ENCODE measurements around the gene KIF26B.
A peak's percentile ranks its signal among the peaks of the same experiment; 100 is the strongest.

The KIF26B gene

DNA sequence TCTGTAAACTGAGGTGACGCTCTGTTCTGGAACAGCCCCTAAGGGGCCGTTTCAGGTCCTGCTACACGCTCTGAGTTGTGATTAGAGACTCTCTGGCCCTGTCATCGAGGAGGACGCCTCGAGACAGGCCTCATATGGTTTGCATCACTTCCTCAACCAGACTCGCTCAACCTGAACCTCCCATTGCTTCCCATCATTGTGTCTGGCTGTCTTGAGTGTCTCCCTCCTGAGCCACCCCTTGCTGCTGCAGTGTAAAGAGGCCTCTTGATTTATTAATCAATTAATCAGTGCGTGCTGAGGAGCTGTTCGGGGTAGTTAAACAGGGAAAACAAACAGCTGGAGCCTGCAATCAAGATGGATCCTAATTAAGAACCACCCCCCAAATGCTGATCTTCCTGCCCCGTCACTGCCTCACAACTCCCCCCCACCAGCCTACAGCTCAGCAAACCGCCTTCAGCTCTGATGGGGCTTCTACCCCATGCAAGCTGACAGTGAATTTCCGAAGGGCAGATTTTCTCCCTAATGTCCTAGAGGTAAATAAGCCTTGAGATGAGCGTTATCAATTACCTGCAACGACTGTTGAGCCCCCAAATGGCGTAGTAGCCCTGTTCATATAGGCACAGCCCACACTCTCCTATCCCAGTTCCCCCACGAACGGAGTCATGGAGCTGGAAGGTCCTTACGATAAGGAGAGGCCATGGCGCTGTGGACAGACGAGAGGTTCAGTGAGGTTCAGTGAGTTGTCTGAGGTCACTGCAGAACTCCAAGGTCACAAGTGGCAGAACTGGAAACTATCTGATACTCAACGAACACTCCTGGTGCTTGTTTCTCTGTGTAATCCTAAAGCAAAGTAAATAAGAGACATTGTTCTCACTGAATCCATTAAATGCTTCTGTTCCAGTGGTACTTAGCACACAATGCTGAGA, 210.6 kb downstream of the KIF26B start:
- no peak for DNase-seq

DNA sequence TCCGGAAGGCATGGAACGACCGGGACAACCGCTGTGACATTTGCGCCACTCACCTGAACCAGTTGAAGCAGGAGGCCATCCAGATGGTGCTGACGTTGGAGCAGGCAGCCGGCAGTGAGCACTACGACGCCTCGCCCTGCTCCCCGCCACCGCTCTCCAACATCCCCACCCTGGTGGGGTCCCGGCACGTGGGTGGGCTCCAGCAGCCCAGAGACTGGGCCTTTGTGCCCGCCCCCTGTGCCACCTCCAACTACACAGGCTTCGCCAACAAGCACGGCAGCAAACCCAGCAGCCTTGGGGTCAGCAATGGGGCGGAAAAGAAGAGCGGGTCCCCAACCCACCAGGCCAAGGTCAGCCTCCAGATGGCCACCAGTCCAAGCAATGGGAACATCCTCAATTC, 212.1 kb downstream of the KIF26B start:
- no peak for DNase-seq

- no peak for DNase-seq
These were observed 215.5 kb downstream of the KIF26B start for GRCh38 chr1:245370175-245370825.

- DNase-seq = peak; percentile 7
These were observed 216.3 kb downstream of the KIF26B start for GRCh38 chr1:245370905-245371581.

- no peak for DNase-seq
These were observed 218.3 kb downstream of the KIF26B start for GRCh38 chr1:245373131-245373530.

DNA sequence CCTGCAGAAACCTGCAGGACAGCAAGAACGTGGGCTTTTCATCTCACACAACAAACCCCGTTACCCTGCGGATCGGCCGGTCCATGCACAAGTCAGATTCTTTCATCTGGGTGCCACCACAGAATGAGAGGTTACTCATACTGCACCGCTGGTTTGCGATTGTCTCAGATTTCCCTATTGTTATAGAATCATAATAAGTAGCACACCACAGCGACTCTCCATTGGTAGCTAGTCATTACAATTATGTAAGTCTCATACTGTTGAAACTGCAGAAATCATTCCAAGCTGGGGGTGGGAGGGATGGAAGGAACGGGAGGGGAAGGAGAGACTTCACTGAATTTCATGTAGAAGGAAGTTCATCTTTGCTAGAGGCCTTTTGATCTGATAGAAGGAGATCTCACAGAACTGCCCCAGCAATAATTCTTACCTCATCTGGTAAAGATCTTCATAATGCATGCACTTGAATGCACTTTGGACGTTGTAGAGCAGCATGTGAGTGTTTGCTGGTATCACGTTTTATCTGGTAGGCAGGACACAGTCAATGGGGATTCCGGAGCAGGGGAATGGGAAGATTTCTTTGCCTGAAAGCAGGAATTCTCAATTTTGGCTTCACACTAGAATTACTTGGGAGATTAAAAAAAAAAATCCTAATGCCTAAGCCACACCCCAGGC, 221.1 kb downstream of the KIF26B start:
- no peak for DNase-seq

DNA sequence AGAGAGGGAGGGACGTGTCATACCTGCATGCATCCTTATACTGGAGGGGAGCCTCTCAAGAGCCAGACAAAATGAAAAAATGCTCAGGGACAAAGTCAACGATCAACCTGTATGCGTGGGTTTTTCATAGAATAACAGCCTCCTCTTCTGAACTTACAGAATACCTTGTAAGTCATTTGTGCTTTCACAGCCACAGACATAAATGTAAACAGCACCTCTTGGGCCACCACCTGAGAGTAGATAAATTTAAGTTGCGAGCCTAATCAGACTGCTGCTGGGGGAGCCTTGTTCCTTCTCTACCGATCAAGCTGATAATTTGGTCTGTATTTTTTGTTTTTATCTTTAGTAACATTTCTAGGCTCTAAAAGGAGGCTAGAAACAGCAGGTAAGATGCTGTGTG, 223.1 kb downstream of the KIF26B start:
- no peak for DNase-seq

DNA sequence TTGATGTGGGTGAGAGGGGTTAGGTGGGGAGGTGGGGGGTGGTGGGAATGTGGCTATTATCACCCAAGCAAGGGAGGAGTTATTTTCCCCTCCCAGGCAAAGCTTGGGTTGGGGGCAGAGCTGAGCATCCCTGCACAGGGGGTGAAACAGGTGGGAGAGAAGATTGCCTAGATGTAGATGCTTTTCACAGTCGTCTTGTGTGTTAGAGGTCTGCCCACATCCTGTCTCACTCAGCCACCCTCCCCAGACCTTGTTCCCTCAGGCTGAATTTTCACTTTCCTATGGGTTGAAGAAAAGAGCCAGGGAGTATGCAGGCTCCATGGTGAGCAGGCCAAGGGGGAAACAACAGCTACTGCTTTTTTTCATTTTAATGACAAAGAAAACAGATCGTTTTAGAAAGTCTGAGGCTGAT, 223.5 kb downstream of the KIF26B start:
- no peak for DNase-seq

GRCh38 chr1:245378745-245379144, 224.0 kb downstream of the KIF26B start:
- no peak for DNase-seq

GRCh38 chr1:245380790-245381535, 226.2 kb downstream of the KIF26B start:
- DNase-seq = no peak

DNA sequence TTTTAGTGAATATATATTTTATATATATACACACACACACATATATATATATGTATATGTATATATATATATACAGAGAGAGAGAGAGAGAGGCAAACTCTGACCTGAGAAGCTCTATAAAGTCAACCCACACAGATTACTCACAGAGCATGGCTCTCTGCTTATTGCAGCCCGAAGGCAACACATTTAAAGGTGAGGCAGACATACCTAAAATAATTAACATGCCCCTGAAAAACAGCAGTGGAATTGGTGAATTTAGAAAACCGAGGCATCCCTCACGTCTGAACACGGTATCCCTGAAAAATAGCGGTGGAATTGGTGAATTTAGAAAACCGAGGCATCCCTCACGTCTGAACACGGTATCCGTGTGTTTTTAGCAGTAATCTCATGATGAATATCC, 228.2 kb downstream of the KIF26B start:
- DNase-seq = no peak

DNA sequence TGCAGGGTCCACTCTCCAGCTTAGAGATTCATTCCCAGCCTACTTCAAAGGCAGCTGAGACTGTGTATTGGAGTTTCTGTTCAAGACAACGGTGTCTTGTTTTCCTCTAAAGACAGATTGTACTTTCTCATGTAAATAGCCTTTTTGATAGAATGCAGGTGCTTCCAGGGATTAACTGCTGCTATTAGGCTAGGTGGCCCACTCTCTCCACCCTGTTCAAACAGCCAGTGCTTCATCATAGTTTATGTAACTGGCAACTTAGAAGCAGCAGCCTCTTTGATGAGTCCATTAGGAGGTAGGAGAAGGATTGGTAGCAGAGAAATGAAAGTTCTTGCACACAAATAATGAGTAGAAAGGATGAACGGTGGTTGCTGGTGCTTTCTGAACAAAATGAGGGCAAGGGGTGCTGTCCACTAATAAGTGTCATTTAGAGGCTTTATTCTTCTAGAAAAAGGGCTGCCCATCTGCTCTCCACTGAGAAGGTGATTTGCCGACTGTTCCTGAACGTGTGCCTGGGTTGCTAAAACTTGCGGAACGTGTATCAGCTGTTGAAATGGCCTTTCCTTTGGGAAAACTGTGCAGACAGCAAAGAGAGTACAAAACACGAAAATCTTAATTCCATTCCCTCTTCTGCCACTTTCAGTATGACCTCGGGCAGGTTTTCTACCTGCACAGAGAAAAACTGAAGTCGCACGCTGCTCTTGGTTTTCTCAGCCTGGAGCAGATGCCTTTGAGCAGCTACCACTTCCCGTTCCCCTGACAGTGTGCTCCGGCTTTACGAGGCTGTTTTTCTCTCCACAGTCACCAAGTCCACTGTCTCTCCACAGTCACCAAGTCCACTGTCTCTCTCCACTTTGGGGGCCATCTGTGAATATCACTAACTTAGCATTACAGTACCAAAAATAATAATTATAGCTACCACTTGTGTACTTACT, 228.9 kb downstream of the KIF26B start:
- no peak for DNase-seq

DNA sequence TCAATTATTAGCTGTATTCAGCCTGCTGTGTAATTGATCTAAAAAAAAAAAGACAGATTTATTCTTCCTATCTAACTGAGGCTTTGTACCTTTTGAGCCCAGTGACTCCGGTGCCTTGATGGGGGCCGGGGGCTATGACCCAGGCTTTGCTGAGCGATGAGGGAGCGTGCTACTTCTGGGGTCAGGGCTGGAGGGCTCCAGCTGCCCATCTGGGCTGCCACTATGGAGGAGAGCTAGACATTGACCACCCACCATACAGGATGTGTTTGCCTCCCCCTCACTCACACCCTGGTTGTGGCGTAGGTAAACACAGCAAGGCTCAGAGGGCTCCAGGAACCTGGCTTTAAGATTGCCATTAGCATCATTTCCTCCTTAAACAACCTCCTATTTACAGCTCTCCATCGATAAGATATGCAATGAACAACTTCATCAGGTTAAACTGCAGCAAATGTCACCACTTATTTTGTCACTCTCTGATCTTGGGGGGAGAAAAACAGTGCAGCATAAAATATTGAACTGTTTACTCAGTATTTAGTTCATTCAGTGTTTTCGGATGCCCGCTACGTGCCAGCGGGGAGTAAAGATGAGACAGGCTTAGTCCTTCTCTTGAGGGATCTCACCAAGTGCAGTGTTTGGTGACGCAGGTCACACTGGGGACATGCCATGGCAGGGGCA, 231.6 kb downstream of the KIF26B start:
- no peak for DNase-seq

DNA sequence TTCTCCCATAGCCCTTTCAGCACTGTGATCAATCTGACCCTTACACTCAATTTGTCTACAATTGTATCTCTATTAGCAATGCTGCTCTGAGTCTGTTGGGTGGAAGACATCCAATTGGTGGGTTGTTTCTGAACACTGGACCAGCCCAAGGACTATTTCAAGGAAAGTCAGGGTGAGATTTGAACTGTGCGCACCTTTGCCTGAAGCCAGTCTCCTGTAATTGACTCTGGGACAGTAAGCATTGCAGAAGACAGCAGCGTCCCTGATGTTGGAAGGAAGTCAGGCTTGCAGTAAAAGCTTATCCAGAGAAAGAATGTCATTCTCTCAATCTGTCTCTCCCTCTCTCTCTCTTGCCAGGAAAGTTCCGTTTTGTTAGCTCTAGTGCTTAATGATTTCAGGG, 233.9 kb downstream of the KIF26B start:
- no peak for DNase-seq

- DNase-seq = no peak
These were observed 235.1 kb downstream of the KIF26B start for GRCh38 chr1:245389873-245390272.

DNA sequence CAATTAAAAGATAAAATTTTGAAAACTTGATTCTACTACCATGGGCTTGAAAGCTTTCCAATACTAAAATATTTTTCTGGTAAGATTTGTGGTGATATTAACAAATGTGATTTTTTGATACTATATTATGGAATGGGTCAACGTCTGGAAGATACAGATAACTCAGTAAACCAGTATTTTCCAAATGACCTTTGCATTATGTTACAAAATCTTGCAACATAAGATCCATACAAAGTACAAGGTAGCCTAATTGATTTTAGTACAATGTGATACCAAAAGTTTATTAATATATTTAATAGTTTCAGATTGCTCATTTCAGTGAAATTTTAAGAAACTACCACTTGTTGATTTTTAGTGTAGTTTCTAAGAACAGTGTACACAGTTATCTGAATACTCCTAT, 236.2 kb downstream of the KIF26B start:
- DNase-seq = no peak

DNA sequence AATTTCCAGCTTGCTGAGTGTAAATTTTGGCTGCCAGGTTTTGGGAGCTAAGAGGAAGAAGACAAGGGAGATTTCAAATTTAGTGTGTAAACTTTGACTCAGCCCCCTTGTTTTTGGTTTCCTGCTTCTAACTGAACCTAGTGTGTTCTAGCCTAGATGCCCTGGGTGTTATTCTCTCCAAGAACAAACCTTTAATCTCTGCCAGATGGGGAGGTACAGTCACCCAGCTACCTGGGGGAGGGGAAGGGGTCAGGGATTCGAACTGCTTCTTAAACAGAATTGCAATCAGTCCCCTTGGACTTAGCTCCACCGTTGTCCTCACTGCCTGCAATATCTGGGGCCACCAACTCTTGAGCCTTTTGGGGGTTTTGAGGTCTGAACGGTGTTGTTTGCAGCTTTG, 238.9 kb downstream of the KIF26B start:
- DNase-seq = no peak

GRCh38 chr1:245395680-245396079, 240.9 kb downstream of the KIF26B start:
- no peak for DNase-seq

DNA sequence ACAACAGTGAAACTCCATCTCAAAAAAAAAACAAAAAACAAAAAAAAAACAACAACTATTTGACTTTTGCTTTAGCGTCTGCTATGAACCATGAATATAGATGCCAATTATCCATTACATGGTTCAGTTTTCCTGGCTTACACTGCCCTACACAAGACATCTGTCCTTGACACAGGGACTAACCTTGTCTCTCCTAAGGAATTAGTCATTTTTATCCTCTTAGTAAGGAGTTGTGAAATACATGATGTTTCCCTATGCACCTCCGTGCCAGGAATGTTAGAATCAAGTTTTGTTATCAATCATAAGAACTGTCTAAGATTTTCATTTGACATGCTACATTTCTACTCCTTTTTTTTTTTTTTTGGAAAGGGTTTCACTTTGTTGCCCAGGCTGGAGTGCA, 241.8 kb downstream of the KIF26B start:
- no peak for DNase-seq

DNA sequence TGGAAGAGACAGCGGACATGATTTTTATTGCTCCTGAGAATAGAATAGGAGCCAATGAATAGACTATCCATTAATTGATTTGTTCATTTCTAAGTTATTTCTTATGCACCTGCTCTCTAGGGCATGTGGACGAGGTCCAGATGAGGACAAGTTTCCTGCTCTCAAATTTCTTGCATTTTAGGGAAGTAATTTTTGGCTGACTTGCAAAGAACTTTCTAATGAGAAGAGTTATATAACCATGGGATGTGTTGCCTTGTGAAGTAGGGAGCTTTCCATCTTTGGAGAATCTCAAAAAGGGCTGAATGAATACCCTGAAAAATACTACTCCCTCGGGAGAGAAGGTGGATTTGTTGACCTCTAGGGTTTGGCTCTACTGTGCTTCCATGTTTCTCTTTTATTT, 243.0 kb downstream of the KIF26B start:
- no peak for DNase-seq

DNA sequence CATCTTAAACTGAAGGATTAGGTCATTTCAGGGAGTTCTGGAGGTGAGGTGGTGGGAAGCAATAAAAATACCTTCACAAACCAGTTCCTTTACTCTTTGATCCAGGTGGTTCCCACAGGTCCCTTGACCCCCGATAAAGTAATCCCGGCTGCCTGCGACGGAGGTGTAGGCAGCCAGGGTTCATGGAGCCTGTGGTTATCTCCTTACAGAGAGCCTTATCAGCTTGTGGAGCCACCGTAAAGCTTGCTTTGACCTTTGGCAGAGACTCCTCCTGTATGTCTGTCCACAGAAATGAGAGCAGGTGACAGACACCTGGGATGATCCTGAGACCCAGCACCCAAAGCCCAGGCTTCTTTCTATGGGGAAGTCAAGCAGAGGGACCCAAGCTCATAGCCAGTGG, 243.4 kb downstream of the KIF26B start:
- DNase-seq = no peak

All from NCI-H2029 treated with DMSO at 0.1 percent for 48 hours (cell line).